CD8-positive, alpha-beta memory T cell (primary cell): Measurements from ENCODE around the gene ANKRD29. TPM values are rescaled to one million over a fixed set of nuclear protein-coding genes. Genes with fewer than 3 reads are reported as not detected.
A peak's percentile ranks its signal among the peaks of the same experiment; 100 is the strongest.
"Not testable (repeated sequence)": the region's sequence is repeated elsewhere in the genome, so short reads cannot be mapped to it uniquely, and the experiment has no call there.

ENCODE experiments used
- CTCF ChIA-PET: fragments of 350-600 bp; sonication (Branson Sonifier 250); formaldehyde crosslinking; loops from one replicate; lab custom pipeline; 2021; ENCODE audit warnings: antibody characterized with exemption; lab: Charles Lee
- POLR2A ChIA-PET: fragments of 350-600 bp; sonication (Branson Sonifier 250); formaldehyde crosslinking; loops from one replicate; lab custom pipeline; 2021; ENCODE audit warnings: antibody characterized with exemption; lab: Charles Lee
- DNase-seq, 5 donors: peaks; one replicate each; pipeline versions ENCODE4 v3.0.0 to v3.0.0-alpha.2; 2020 to 2022; ENCODE audit warnings: mixed read lengths in 1 of 5
- H3K27ac ChIP-seq: one replicate; pipeline ENCODE4 v1.7.0; 2013; ENCODE audit warnings: low read depth, mild to moderate bottlenecking, low read length, moderate library complexity
- H3K27me3 ChIP-seq: 2 replicates; pipeline ENCODE4 v1.7.0; 2013; ENCODE audit warnings: low read length, mild to moderate bottlenecking; ENCODE audit not compliant: insufficient read depth, poor library complexity, severe bottlenecking
- H3K36me3 ChIP-seq: 2 replicates; pipeline ENCODE4 v1.7.0; 2013; ENCODE audit warnings: mild to moderate bottlenecking, low read length, moderate library complexity; ENCODE audit not compliant: insufficient read depth
- H3K4me1 ChIP-seq: 2 replicates; pipeline ENCODE4 v1.7.0; 2013; ENCODE audit warnings: mild to moderate bottlenecking, low read length, moderate library complexity; ENCODE audit not compliant: insufficient read depth
- H3K4me3 ChIP-seq: 2 replicates; pipeline ENCODE4 v1.7.0; 2013; ENCODE audit warnings: mild to moderate bottlenecking, low read length
- H3K9me3 ChIP-seq: 2 replicates; pipeline ENCODE4 v1.7.0; 2013; ENCODE audit warnings: mild to moderate bottlenecking, low read length
- H3K27ac Mint-ChIP-seq, 8 donors: one replicate each; pipeline ENCODE4 v1.8.0; 2020 to 2021; ENCODE audit warnings: mixed read lengths in 8 of 8, mild to moderate bottlenecking in 6 of 8, inconsistent platforms in 3 of 8, moderate library complexity in 3 of 8
- H3K27me3 Mint-ChIP-seq, 2 donors: one replicate each; pipeline ENCODE4 v1.8.0; 2020 to 2021; ENCODE audit warnings: mixed read lengths in 2 of 2, mild to moderate bottlenecking in 1 of 2, moderate library complexity in 1 of 2
- H3K36me3 Mint-ChIP-seq, 3 donors: one replicate each; pipeline ENCODE4 v1.8.0; 2020 to 2021; ENCODE audit warnings: mixed read lengths in 3 of 3, inconsistent platforms in 1 of 3, mild to moderate bottlenecking in 1 of 3
- H3K4me1 Mint-ChIP-seq, 3 donors: one replicate each; pipeline ENCODE4 v1.8.0; 2020 to 2021; ENCODE audit warnings: mixed read lengths in 3 of 3, inconsistent platforms in 1 of 3, mild to moderate bottlenecking in 1 of 3
- H3K4me3 Mint-ChIP-seq, 7 donors: one replicate each; pipeline ENCODE4 v1.8.0; 2020 to 2021; ENCODE audit warnings: mixed read lengths in 7 of 7, mild to moderate bottlenecking in 6 of 7, moderate library complexity in 4 of 7, inconsistent platforms in 2 of 7
- H3K9me3 Mint-ChIP-seq, 5 donors: one replicate each; pipeline ENCODE4 v1.8.0; 2020 to 2022; ENCODE audit warnings: mixed read lengths in 5 of 5, mild to moderate bottlenecking in 3 of 5, moderate library complexity in 2 of 5, inconsistent platforms in 1 of 5
- polyA plus RNA-seq: library from polyadenylated mRNA; unstranded; fragments of 300-500 nt; fragmentation: Illumina TruSeq; gene quantifications from one replicate; pipeline ENCODE4 v1.2.3, GENCODE V29; 2021
- total RNA-seq, 2 experiments: library from RNA; stranded (reverse); gene quantifications; one replicate each; pipeline ENCODE4 v1.2.3, GENCODE V29; 2021

ANKRD29 gene
- total and polyA plus RNA-seq, 3 experiments from 2014 or later, result not detected

DNA sequence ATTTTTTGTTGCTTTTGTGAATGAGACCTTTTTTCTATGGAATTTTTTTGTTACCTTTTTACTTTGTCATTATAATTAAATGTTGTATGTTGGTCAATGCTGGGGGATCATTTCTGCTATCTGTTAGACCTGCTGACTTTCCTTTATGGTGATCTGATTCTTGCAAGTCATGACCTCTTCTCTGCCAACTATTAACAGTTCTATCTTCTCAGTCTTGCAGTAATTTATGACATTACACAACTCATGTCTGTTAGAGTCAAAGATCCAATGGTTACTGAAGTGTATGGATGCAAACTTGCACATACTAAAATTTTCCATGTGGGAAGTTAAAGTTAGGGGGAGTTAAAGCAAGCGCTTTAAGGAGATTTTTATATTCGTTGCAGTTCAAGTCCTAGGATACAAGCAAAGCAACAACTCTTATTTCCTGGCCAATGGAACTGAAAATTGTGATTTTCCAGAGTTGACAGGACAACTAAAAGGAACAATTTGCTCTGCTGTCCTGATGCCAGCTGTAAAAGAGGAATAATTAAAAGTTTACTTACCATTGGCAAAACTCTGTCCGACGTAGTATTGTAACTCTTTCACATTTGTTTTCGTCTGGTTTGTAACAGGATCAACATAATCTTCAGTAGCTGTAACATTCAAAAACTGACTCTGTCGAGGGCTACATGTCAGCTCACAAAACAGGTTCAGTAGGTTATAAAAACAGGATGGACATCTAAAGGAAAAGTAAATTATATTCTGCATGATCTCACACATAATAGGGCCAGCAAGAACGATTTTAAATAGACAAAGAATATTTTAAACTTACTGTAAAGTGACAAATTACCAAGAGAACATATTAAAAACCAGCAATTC, 94.2 kb downstream of the ANKRD29 start:
- DNase-seq, result no peak
- ChIA-PET CTCF (no interaction called here), POLR2A (no interaction called here)
- Mint-ChIP-seq H3K4me1 (peaks cover 45 to 67% (median 64%) of the 10 kb centered on the region in 3 donors), H3K27ac (peak overlapping the region in 5 of 8 donors; percentile 29 to 95 (median 84)), H3K9me3 (no peaks in the 10 kb centered on the region), H3K4me3 (peak overlapping the region in 1 of 7 donors; percentile 27), H3K27me3 (no peaks in the 10 kb centered on the region), H3K36me3 (peaks cover 21 to 82% (median 27%) of the 10 kb centered on the region in 3 donors)
- Histone ChIP-seq H3K27me3 (no peaks in the 10 kb centered on the region), H3K27ac (no peak overlapping the region), H3K4me3 (no peak overlapping the region), H3K36me3 (peaks cover 39% of the 10 kb centered on the region), H3K4me1 (peaks cover 28% of the 10 kb centered on the region), H3K9me3 (no peaks in the 10 kb centered on the region)

GRCh38 chr18:23567671-23568070, 95.0 kb downstream of the ANKRD29 start:
- Histone ChIP-seq H3K27ac (no peak overlapping the region), H3K4me1 (peaks cover 23% of the 10 kb centered on the region), H3K4me3 (no peak overlapping the region), H3K36me3 (peaks cover 33% of the 10 kb centered on the region), H3K27me3 (no peaks in the 10 kb centered on the region), H3K9me3 (no peaks in the 10 kb centered on the region)
- H3K4me1 Mint-ChIP-seq, result peaks cover 48 to 67% (median 64%) of the 10 kb centered on the region in 3 donors
- CTCF ChIA-PET, result interaction anchor here (1.0 kb wide), 1 partner anchor 10 kb away, joined by 3 read pairs; no protein-coding TSS in a partner anchor
- H3K9me3 Mint-ChIP-seq, result no peaks in the 10 kb centered on the region
- no peak overlapping the region for H3K4me3 Mint-ChIP-seq
- peak overlapping the region in 2 of 8 donors; percentile 2 to 84 for H3K27ac Mint-ChIP-seq
- POLR2A ChIA-PET, result no interaction called here
- DNase-seq, result no peak
- H3K36me3 Mint-ChIP-seq, result peaks cover 21 to 82% (median 27%) of the 10 kb centered on the region in 3 donors
- H3K27me3 Mint-ChIP-seq, result no peaks in the 10 kb centered on the region

- H3K4me1 ChIP-seq, result peaks cover 18% of the 10 kb centered on the region
- H3K9me3 Mint-ChIP-seq, result no peaks in the 10 kb centered on the region
- no peak for DNase-seq
- H3K4me1 Mint-ChIP-seq, result peaks cover 41 to 60% (median 56%) of the 10 kb centered on the region in 3 donors
- CTCF ChIA-PET, result interaction anchor here (1.9 kb wide), 1 partner anchor 10 kb away, joined by 5 read pairs; no protein-coding TSS in a partner anchor
- H3K9me3 ChIP-seq, result no peaks in the 10 kb centered on the region
- no peak overlapping the region for H3K27ac ChIP-seq
- no peak overlapping the region for H3K4me3 Mint-ChIP-seq
- peaks cover 0 to 3% of the 10 kb centered on the region in 2 donors for H3K27me3 Mint-ChIP-seq
- H3K27me3 ChIP-seq, result no peaks in the 10 kb centered on the region
- H3K36me3 Mint-ChIP-seq, result peaks cover 21 to 86% (median 30%) of the 10 kb centered on the region in 3 donors
- H3K36me3 ChIP-seq, result peaks cover 37% of the 10 kb centered on the region
- H3K4me3 ChIP-seq, result no peak overlapping the region
- H3K27ac Mint-ChIP-seq, result peak overlapping the region in 5 of 8 donors; percentile 39 to 95 (median 79)
- POLR2A ChIA-PET, result no interaction called here
Observed at GRCh38 chr18:23565916-23566547, 96.7 kb downstream of the ANKRD29 start.

DNA sequence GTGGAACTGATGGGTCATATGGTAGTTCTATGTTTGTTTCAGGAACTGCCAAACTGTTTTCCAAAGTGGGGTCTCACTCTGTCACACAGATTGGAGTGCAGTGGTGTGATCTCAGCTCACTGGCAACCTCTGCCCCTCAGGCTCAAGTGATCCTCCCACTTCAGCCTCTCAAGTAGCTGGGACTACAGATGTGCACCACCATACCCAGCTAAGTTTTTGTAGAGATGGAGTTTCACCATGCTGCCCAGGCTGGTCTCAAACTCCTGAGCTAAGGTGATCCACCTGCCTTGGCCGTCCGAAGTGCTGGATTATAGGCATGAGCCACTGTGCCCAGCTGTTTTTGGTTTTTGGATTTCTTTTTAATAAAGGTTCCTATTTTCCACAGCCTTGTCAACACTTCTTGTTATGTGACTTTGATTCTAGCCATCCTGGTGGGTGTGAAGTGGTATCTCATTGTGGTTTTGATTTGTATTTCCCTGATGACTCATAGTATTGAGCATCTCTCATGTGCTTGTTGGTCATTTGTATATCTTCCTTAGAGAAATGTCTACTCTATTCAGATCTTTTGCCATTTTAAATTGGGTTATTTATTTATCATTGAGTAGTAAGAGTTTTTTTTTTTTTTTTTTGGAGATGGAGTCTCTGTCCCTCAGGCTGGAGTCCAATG, 99.2 kb downstream of the ANKRD29 start:
- no peaks in the 10 kb centered on the region for H3K9me3 Mint-ChIP-seq
- ChIA-PET CTCF (interaction anchor here (0.6 to 1.5 kb wide), 2 partner anchors 19 to 22 kb away, joined by 3 to 5 read pairs; partner anchors contain the start of gene NPC1), POLR2A (interaction anchor here (0.9 kb wide), 1 partner anchor 47 kb away, joined by 3 read pairs; no protein-coding TSS in a partner anchor)
- Histone ChIP-seq H3K36me3 (peaks cover 43% of the 10 kb centered on the region), H3K27me3 (no peaks in the 10 kb centered on the region), H3K9me3 (no peaks in the 10 kb centered on the region), H3K4me1 (peaks cover 6% of the 10 kb centered on the region), H3K27ac (no peak overlapping the region), H3K4me3 (no peak overlapping the region)
- DNase-seq, result peak in 1 of 5 donors; percentile 44
- H3K36me3 Mint-ChIP-seq, result peaks cover 20 to 84% (median 23%) of the 10 kb centered on the region in 3 donors
- peaks cover 0 to 3% of the 10 kb centered on the region in 2 donors for H3K27me3 Mint-ChIP-seq
- peaks cover 26 to 42% (median 39%) of the 10 kb centered on the region in 3 donors for H3K4me1 Mint-ChIP-seq
- H3K4me3 Mint-ChIP-seq, result peak overlapping the region in 3 of 7 donors; percentile 7 to 66 (median 66)
- peak overlapping the region; percentile 12 to 84 (median 66) for H3K27ac Mint-ChIP-seq

DNA sequence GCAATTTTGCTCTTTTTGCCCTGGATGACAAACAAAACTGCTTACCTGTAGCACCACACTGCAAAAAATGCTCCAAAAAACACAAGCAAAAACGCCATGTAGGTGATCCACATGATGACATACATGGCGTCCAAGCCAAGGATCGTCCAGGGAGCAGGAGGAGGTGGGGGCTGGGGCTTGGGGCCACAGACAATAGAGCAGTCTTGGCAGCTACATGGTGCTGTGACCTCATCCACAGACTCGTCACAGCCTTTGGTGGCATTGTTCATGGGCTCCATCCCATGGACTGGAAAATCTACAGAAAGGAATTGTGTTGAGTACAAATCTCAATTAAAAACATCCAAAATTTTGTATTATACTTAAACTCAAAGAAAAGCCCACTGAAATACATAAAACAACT, 102.5 kb downstream of the ANKRD29 start:
- H3K4me3 ChIP-seq, result no peak overlapping the region
- H3K27ac ChIP-seq, result no peak overlapping the region
- ChIA-PET CTCF (interaction anchor here (1.3 kb wide), 1 partner anchor 62 kb away, joined by 3 read pairs; no protein-coding TSS in a partner anchor), POLR2A (no interaction called here)
- DNase-seq, result no peak
- Mint-ChIP-seq H3K27me3 (peaks cover 0 to 3% of the 10 kb centered on the region in 2 donors), H3K27ac (no peak overlapping the region), H3K4me3 (no peak overlapping the region), H3K9me3 (no peaks in the 10 kb centered on the region), H3K4me1 (peaks cover 21 to 34% (median 28%) of the 10 kb centered on the region in 3 donors), H3K36me3 (peaks cover 22 to 89% (median 23%) of the 10 kb centered on the region in 3 donors)
- peaks cover 6% of the 10 kb centered on the region for H3K4me1 ChIP-seq
- H3K27me3 ChIP-seq, result no peaks in the 10 kb centered on the region
- H3K36me3 ChIP-seq, result peaks cover 46% of the 10 kb centered on the region
- no peaks in the 10 kb centered on the region for H3K9me3 ChIP-seq

DNA sequence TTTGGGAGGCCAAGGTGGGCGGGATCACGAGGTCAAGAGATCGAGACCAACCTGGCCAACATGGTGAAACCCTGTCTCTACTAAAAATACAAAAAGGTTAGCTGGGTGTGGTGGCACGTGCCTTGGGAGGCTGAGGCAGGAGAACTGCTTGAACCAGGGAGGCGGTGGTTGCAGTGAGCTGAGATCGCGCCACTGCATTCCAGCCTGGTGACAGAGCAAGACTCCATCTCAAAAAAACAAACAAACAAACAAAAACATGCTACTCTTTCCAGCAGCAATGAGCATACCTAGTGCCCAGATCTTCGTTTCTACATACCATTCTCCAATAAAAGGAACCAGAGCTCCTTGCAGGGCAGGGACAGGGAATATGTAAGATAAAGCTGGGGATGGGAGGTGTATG, 105.2 kb downstream of the ANKRD29 start:
- peaks cover 25 to 96% (median 27%) of the 10 kb centered on the region in 3 donors for H3K36me3 Mint-ChIP-seq
- H3K9me3 Mint-ChIP-seq, H3K4me1 ChIP-seq, H3K27ac ChIP-seq, H3K27me3 ChIP-seq, POLR2A ChIA-PET, DNase-seq, H3K27me3 Mint-ChIP-seq, H3K4me3 ChIP-seq, H3K9me3 ChIP-seq, H3K4me3 Mint-ChIP-seq: not testable (repeated sequence)
- H3K4me1 Mint-ChIP-seq, result peaks cover 4 to 12% (median 5%) of the 10 kb centered on the region in 3 donors
- CTCF ChIA-PET, result interaction anchor here (0.9 kb wide), 1 partner anchor 10 kb away, joined by 3 read pairs; no protein-coding TSS in a partner anchor
- H3K36me3 ChIP-seq, result peaks cover 67% of the 10 kb centered on the region
- peak overlapping the region in 4 of 8 donors; percentile 26 to 50 (median 43) for H3K27ac Mint-ChIP-seq

- no peak for DNase-seq
- Histone ChIP-seq H3K27ac (no peak overlapping the region), H3K4me3 (no peak overlapping the region), H3K4me1 (no peaks in the 10 kb centered on the region), H3K27me3 (no peaks in the 10 kb centered on the region), H3K36me3 (peaks cover 70% of the 10 kb centered on the region), H3K9me3 (no peaks in the 10 kb centered on the region)
- H3K4me1 Mint-ChIP-seq, result peaks cover 2 to 12% (median 3%) of the 10 kb centered on the region in 3 donors
- POLR2A ChIA-PET, result no interaction called here
- peaks cover 29 to 98% (median 31%) of the 10 kb centered on the region in 3 donors for H3K36me3 Mint-ChIP-seq
- peaks cover 0 to 1% of the 10 kb centered on the region in 2 donors for H3K27me3 Mint-ChIP-seq
- peak overlapping the region in 1 of 8 donors; percentile 54 for H3K27ac Mint-ChIP-seq
- CTCF ChIA-PET, result no interaction called here
- H3K4me3 Mint-ChIP-seq, result no peak overlapping the region
- no peaks in the 10 kb centered on the region for H3K9me3 Mint-ChIP-seq
Observed at GRCh38 chr18:23556145-23556780, 106.4 kb downstream of the ANKRD29 start.
